H7 (cell line): Measurements from ENCODE around the gene MRAS. TPM values are rescaled to one million over a fixed set of nuclear protein-coding genes. Genes with fewer than 3 reads are reported as not detected.

Experiments
- DNase-seq: peaks from one replicate; pipeline ENCODE4 v3.0.0; 2012
- H3K27me3 ChIP-seq: 2 replicates; pipeline ENCODE4 v1.6.0; 2011; ENCODE audit warnings: mild to moderate bottlenecking, low read length; ENCODE audit not compliant: control insufficient read depth, insufficient read depth
- H3K36me3 ChIP-seq: replicated peaks from 2 replicates; pipeline ENCODE4 v1.5.1; 2011; ENCODE audit warnings: low read length; ENCODE audit not compliant: control insufficient read depth, insufficient read depth
- H3K4me3 ChIP-seq: 2 replicates; pipeline ENCODE4 v1.5.1; 2011; ENCODE audit warnings: low read depth, mild to moderate bottlenecking, control low read depth, low read length, moderate library complexity; ENCODE audit not compliant: insufficient read depth
- total RNA-seq: library from RNA; depleted of rRNA; stranded (reverse); fragments of >200 nt; shearing (Covaris generic); gene quantifications from 2 replicates; pipeline ENCODE4 v1.2.3, GENCODE V29; 2014

The MRAS gene
- total RNA-seq, 1 experiment from 2014 or later: 24.4 TPM

DNA sequence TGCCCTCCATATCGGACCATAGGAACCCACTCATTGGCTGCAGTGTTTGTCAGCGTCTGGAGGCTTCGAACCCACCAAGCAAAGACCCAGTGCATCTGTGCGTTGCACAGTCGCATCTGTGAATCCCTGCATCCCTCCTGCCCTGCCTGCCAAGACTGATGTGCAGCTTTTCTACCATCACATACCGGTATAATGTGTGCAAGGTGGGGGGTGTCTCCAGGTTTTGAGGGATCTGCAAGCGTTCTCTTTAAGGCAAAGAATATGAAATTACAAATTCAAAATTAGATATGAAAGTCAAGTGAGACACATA lies 18.4 kb upstream of the MRAS start:
- no peaks in the 10 kb centered on the region for H3K27me3 ChIP-seq
- peak overlapping the region; percentile 28 for H3K4me3 ChIP-seq

DNA sequence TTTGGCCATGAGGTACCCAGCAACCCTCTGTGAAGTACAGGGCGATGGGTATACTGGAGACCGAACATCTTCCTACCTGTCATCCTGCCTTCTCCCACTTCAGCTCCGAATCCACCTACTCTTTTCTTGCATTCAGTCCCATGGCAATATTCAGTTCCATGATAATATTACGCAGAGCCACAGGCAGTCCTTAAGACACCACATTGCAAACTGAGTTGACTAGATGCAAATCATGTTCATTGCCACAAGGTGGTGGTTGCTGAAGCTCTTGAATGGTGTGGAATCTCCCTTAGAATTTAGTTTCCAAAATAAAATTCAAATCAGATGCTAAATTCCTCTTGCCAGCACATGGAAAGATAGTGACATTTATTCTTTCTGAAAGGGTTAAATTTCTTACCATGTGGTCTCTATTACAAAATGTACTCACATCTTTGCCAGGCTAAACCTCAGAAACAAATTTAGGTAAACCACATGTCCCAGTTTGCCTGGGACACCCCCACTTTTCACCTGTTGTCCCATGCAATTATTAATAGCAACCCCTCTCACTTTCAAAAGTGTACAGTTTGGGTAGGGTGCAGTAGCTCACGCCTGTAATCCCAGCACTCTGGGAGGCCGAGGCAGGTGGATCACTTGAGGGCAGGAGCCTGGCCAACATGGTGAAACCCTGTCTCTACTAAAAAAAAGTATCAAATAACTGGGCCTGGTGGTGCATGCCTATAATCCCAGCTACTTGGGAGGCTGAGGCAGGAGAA lies 17.1 kb upstream of the MRAS start:
- DNase-seq: no peak
- Histone ChIP-seq H3K27me3 (no peaks in the 10 kb centered on the region), H3K36me3 (no peaks in the 10 kb centered on the region), H3K4me3 (no peak overlapping the region)

More for the DNA sequence above, 18.4 kb upstream of the MRAS start:
- no peaks in the 10 kb centered on the region for H3K36me3 ChIP-seq
- no peak for DNase-seq

GRCh38 chr3:138332472-138333073 lies 15.8 kb upstream of the MRAS start:
- Histone ChIP-seq H3K27me3 (no peaks in the 10 kb centered on the region), H3K4me3 (no peak overlapping the region), H3K36me3 (no peaks in the 10 kb centered on the region)
- peak; percentile 56 for DNase-seq

- Histone ChIP-seq H3K27me3 (no peaks in the 10 kb centered on the region), H3K36me3 (no peaks in the 10 kb centered on the region), H3K4me3 (no peak overlapping the region)
- DNase-seq: no peak
Measured at GRCh38 chr3:138334608-138335007, 13.8 kb upstream of the MRAS start.

DNA sequence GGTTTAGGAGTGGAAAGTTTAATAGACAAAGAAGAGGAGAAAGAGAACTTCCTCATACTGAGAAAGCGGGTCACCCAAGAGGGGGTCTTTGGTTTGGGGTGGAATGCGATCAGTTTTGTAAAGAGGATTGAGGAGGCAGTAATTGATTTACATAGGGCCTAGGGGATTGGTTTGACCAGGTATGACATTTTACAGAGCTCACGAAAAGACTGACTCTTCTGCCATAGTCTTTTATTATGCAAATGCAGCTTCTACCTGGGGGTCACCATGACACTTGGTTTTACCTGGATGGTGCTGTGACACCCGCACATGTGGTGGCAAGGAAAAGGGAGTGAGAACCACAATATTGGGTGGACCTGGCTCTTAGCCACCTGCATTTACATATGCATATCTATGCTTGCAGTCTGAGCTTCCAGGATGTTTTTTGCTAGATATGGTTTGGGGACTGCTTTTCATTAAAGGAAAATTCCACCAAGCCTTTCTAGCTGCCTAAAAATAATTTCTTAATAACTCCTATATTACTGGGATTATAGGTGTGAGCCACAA lies 11.9 kb upstream of the MRAS start:
- H3K4me3 ChIP-seq: no peak overlapping the region
- H3K36me3 ChIP-seq: no peaks in the 10 kb centered on the region
- no peaks in the 10 kb centered on the region for H3K27me3 ChIP-seq
- DNase-seq: peak; percentile 62

- no peaks in the 10 kb centered on the region for H3K36me3 ChIP-seq
Measured at GRCh38 chr3:138338244-138338643, 10.1 kb upstream of the MRAS start.

DNA sequence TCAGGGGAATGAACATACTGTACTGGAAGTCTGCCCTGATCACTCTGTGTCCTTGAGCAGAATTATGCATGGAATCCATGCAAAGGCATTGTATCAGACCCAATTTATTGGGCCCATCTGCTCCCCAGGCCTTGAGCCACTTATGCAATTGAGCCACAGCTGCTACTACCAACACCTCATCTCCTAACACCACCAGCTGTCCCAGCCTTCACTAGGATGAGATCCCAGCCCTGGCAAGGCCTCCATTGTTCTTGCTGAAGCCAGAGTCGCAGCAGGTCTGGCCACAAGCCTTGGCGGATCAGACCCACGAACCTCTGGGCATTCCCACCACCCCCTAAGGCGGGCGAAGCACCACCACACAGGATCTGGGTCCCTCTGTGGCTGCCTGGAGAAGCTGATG lies 9.6 kb upstream of the MRAS start:
- Histone ChIP-seq H3K27me3 (no peaks in the 10 kb centered on the region), H3K36me3 (no peaks in the 10 kb centered on the region), H3K4me3 (no peak overlapping the region)
- no peak for DNase-seq

More at GRCh38 chr3:138338244-138338643, 10.1 kb upstream of the MRAS start:
- DNase-seq: no peak
- H3K27me3 ChIP-seq: no peaks in the 10 kb centered on the region
- H3K4me3 ChIP-seq: no peak overlapping the region

GRCh38 chr3:138340511-138340910 lies 7.9 kb upstream of the MRAS start:
- Histone ChIP-seq H3K36me3 (no peaks in the 10 kb centered on the region), H3K27me3 (no peaks in the 10 kb centered on the region), H3K4me3 (no peak overlapping the region)
- no peak for DNase-seq

DNA sequence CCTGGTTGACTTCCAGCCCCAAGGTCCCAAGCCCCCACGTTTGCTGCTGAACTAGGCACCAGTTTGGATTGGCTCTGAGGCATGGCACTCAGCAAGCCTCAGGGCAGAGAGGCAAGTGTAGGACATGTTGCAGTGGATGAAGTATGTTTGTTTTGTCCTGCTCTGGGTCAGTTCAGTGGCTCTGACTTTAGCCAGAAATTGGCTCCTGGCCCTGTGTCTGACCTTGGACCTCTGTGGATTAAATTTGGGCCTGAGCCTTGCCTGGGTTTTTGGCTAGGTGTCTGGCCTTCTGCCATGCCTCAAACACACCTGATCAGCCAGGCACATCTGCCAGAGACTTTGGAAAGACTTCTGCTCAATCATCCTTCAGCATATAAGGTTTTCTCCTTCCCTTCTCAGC lies 3.6 kb upstream of the MRAS start:
- Histone ChIP-seq H3K27me3 (no peaks in the 10 kb centered on the region), H3K4me3 (no peak overlapping the region), H3K36me3 (no peaks in the 10 kb centered on the region)
- no peak for DNase-seq

GRCh38 chr3:138348754-138349739 lies 668 bp downstream of the MRAS start:
- peak overlapping the region; percentile 68 for H3K4me3 ChIP-seq
- H3K36me3 ChIP-seq: no peaks in the 10 kb centered on the region
- DNase-seq: peak; percentile 71
- no peaks in the 10 kb centered on the region for H3K27me3 ChIP-seq

DNA sequence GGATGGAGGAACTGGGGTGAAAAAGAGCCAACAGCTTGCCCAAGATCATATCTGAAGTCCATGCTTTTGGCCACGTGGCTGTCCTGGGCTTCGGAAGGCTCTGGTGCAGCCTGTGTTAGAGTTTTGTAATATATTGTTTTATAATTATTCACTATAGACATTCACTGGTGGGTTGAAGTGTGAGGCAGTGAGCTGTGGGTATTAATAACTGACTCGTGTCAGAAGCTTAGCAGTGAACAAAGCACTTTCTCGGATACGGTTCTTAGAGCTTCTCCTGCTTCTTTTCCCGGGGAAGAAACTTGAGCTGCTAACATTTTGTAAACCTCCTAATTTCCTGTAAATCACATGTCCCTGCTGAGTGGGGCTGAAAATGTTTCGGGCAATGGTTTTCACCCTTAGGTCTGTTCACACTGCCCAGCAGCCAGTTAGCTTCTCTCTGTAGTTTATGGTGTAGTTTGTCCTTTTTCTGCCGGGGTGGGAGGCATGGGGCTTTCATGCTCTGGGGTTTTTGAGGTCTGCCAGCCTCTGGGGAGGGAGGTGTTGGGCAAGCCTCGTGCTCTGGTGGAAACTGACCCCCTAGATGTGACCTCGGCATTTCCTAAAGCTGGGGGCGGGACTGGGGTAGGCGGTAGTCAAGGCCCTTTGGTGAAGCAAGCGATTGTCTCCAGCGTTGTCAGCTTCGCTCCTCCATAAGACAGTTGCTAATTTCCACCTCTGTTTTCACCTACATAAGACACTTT lies 1.7 kb downstream of the MRAS start:
- Histone ChIP-seq H3K4me3 (no peak overlapping the region), H3K27me3 (no peaks in the 10 kb centered on the region), H3K36me3 (no peaks in the 10 kb centered on the region)
- DNase-seq: no peak

- H3K36me3 ChIP-seq: no peaks in the 10 kb centered on the region
- H3K4me3 ChIP-seq: no peak overlapping the region
- H3K27me3 ChIP-seq: no peaks in the 10 kb centered on the region
- DNase-seq: no peak
Measured at GRCh38 chr3:138351151-138351550, 2.8 kb downstream of the MRAS start.

DNA sequence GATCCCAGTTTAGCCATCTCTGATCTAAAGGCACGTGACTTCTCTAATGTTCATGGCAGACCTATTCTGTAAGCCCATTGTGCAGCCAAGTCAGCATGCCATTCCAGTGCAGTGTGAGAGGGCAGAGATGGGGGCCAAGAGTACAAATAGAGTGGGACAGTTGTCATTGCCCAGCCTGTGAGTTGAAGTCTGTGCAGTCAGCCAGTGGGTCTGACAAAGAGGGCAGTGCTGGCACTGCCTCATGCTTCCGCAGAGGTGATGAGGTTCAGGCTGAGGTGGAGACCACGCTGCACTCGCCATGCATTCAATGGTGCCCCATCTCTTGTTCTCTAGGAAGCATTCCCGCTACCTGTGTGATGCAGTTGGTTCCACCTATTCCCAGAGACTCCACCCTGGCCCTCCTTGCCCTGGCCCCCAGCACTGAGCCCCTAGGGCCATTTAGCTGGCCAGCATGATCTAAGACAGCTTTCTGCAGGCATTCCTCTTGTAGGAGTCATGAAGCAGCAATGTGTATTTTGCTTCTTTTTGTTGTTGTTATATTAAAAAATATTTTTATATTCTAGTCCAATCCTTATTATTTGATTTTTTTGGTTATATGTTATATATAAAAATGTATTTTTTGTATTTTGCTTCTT lies 3.7 kb downstream of the MRAS start:
- no peaks in the 10 kb centered on the region for H3K27me3 ChIP-seq
- H3K36me3 ChIP-seq: no peaks in the 10 kb centered on the region
- DNase-seq: no peak
- H3K4me3 ChIP-seq: no peak overlapping the region

- Histone ChIP-seq H3K36me3 (no peaks in the 10 kb centered on the region), H3K27me3 (no peaks in the 10 kb centered on the region), H3K4me3 (no peak overlapping the region)
- no peak for DNase-seq
Measured at GRCh38 chr3:138354376-138354775, 6.0 kb downstream of the MRAS start.
